Epithelial cell of umbilical artery (primary cell): ENCODE results near the gene PAX6. TPM values are rescaled to one million over a fixed set of nuclear protein-coding genes. Genes with fewer than 3 reads are reported as not detected.

Experiments
- total RNA-seq: library from RNA; depleted of rRNA; stranded (reverse); fragments of >200 nt; gene quantifications from 2 replicates; pipeline ENCODE4 v1.2.3, GENCODE V29; 2014

PAX6 gene
- not detected in 2 replicates for total RNA-seq

GRCh38 chr11:31810779-31811647 is at the start of gene PAX6:
Gene PAX6 (minus strand): TSS chr11:31811322. CDS start chr11:31806411, 4,911 bp downstream.

